Stimulated activated CD8-positive, alpha-beta memory T cell treated with anti-CD3 and anti-CD28 coated beads, Interleukin-4, amount 100 ng/mL, for 1 hour (primary cell): ENCODE data around the gene BTBD17.

ENCODE experiments used
- DNase-seq, 2 donors: peaks; one replicate each; pipeline ENCODE4 v3.0.0-alpha.2; 2020; ENCODE audit warnings: low read depth in 2 of 2, low spot score in 1 of 2

The BTBD17 gene

DNA sequence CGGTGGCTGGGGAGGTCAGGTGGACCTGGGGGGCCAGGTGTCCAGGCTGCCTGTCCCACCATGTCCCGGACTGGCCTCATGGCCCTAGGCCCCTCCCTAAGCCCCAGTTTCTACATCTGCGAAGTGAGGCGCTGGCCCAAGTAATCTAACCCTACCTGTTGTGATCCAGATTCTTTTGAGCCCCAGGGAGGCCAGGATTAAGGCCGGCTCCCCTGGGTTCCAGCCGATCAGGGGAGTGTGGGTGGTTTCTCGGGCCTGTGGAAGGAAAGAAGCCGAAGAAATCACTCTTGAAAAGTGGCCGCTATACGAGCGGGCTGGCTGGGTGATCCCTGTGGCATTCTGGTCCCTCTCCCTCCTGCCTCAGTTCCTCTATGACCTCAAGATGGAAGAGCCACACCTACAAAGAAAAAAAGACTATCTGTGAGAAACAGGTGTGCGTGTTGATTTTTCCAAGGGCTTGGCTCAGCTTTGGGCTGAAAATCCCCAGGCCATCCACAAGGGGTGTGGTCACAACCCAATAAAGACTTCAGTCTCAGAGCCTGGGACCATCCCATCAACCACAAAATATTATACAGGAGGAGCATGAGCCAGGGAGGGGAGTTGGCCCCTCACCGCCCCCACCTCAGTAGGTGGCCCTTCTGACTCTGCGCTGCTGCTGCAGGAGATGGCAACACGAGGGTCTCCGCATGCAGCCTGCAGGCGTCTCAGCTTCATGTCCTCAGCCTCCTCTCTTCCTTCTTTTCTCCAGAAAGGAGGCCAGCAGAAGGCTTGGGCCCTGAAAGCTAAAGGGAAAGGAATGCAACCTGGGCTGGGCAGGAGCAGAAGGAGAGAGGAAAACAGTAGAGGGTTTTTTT lies 25.9 kb upstream of the BTBD17 start:
- DNase-seq, result no peak

DNA sequence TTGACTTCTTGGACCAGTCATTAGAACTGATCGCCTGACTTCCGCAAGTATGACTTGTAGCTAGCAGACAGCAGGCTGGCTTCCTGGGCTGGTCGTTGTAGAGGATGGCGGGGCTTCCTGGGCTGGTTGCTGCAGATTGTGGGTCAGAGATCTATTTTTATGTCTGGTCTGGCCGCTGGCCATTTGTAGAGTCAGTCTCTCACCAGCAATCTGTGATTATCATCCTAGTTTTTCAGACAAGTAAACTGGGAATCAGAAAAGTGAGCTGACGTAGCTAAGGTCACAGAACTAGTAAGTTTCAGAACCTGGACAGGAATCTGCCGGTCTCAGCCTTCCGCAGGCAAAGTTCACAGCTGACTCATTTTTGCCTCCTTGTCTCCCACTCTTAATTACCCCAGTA lies 24.7 kb upstream of the BTBD17 start:
- no peak for DNase-seq

DNA sequence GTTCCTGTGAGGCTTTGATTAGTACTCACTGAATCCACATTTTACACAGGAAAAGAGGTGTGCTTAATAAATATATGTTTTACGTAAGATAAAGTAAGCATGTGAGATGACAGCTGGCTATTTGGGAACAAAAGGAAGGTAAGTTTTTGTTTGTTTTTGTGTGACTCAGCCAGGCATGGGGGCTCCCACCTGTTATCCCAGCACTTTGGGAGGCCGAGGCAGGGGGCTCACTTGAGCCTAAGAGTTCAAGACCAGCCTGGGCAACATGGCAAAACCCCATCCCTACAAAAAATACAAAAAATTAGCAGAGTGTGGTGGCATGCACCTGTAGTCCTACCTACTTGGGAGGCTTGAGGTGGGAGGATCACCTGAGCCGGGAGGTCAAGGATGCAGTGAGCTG lies 23.5 kb upstream of the BTBD17 start:
- DNase-seq, result no peak

DNA sequence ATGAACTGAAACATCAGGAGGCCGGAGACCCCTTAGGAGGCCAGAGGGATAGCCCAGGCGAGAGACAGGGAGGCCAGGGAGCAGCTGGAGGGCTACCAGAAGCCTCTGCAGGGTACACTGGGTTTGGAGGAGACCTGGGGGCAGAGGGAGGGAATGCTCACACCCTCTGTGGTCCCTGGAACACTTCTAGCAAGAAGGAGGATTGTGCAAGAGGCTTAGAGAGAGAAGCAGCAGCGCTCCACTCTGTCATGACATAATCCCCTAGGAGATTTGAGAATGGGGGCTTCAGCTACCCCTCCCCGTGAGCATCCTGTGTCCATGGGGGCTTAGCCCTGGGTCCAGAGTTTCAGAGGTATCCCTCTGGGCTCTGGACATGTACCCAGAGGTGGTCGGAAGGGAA lies 21.5 kb upstream of the BTBD17 start:
- DNase-seq, result no peak

GRCh38 chr17:74380959-74381808 lies 19.5 kb upstream of the BTBD17 start:
- DNase-seq, result no peak

- no peak for DNase-seq
Measured at GRCh38 chr17:74380086-74380958, 18.7 kb upstream of the BTBD17 start.

DNA sequence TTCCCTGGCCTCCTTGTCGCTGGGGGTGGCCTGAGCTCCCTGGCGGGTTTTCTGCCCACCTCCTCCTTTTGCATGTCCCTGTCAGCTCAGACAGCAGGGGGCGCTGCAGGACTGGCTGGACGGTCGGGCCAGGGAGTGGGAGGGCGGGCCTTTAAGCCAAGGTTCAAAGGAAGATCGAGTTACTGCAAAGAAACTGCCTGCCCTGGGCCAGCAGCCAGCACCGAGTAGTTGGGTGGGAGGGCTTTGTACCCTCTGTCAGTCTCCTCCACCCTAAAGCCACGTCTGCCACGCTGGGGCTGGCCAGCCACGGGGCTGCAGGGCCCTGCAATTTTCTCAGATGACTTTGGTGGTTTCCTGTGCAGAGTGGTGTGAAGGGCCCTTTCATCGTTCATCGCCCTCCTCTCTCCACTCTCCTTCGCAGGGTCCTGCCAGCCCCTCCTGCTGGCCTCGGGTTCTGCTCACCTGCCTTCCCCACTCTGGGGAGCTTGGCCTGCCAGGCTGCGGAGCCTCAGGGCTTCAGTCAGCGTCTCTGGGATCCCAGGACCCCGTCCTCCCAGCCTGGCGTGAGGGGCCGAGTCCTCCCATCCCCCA lies 17.9 kb upstream of the BTBD17 start:
- DNase-seq, result peak; percentile 84 to 86

GRCh38 chr17:74374858-74375257 lies 13.2 kb upstream of the BTBD17 start:
- no peak for DNase-seq

DNA sequence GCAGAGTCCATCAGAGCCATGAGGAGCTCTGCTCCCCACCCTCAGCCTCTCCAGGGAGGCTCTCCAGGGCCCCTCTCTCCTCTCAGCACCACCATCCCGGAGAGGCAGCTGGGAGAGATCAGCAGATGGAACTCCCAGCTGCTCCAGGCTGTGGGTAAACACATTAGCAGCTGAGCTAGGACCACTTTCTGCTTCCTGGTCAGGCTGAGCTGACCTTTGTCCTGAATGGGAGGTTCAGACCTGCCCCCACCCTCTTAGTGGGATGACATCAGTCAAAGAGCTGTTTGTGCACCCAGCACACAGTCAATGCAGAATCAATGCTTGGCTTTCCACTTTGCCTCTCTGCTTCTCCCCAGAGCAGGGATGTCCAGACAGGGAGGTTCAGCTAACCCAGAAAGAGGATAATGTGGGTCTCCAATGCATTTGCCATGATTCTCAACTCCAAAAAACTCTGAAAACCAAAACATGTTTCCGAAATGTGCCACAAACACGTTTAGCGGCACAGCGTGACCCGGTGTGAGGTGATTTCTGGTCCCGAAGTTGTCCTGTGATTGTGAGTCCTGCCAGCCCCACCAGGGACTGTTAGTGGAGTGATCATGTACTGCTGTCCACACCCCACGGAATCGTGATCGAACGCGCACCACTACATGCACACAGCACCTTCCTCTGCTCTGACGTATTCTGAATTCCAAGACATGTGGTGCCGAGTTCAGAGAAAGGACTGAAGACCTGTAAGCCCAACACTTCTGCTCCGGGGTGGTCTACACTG lies 12.4 kb upstream of the BTBD17 start:
- DNase-seq, result no peak

- no peak for DNase-seq
Measured at GRCh38 chr17:74372426-74372825, 10.8 kb upstream of the BTBD17 start.

DNA sequence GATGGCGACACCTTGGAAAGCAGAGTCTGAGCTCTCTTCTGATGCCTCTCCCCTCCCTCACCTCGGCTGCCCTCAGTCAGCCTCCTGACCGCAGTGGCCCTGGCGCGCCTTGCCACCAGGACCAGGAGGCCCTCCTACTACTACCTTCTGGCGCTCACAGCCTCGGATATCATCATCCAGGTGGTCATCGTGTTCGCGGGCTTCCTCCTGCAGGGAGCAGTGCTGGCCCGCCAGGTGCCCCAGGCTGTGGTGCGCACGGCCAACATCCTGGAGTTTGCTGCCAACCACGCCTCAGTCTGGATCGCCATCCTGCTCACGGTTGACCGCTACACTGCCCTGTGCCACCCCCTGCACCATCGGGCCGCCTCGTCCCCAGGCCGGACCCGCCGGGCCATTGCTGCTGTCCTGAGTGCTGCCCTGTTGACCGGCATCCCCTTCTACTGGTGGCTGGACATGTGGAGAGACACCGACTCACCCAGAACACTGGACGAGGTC lies 10.0 kb upstream of the BTBD17 start:
- no peak for DNase-seq

DNA sequence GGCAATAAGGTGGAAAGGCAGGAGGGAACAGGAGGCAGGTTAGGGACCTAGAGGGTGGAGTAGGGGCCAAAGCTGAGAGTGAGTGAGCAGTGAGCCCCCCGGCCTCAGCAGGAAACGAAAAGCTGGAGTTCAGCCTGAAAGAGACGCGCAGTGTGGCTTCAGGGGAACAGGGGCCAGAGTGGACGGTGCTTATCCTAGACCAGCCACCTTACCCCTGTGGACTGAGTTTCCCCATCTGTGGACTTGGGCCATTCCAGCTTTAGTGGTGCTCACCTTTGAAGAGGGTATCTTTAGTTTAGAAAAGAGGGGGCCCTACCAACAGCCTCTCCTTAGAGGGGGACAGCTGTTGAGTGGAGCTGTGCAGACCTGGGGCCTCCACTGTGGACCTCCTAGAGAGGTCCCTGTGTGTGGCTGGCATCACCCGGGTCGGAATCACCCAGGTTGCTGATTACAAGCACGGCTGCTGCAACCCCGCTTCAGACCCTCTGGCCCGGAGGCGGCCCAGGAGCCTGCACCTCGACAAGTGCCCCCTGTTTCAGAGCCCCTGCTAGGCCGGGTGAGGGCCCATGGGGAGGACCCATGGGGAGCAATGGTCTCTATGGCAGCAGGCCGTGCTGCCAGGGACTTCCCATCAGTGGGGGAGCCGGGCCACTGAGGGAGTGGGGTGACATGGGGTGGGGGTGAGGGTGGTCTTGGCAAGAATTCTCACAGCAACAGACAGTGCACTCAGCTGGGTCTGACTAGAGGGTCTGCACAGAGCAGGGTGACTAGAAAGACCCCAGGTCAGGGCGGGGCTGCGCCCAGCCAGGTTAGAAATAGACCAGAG lies 8.2 kb upstream of the BTBD17 start:
- DNase-seq, result no peak

GRCh38 chr17:74369221-74369620 lies 7.6 kb upstream of the BTBD17 start:
- peak; percentile 33 for DNase-seq

DNA sequence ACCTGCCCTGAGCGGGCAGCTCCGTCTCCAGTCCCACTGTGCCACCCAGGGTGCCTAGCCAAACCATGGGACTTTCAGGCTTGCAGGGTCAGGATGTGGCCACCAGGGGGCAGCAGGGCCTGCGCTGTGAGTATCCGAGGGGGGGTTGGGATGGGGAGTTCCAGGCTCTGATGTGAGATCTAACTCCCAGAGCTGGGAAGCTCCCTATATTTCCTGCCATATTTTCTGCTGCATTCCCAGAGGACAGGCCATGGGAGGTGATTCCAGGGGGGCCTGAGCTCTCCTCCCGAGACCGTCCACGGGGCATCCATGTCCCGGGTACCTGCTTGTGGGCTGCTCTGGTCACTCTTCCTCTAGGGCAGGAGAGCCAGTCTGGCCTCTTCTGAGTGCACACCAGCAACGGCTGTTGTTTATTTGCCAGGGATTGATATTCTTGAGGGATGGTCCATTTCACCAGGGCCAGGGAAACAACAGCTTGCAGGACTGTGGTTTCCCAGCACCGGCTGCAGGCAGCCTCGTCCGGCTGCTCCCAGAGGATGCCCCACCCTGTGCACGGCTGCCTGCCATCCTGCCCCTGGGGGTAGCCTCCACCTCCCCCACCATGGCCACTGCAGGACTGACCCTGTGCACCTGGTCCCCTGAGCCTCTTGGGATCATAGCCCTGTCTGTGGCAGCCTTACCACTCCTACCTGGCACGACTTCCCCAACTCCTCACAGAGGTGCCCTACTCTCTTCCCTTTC lies 6.8 kb upstream of the BTBD17 start:
- DNase-seq, result peak; percentile 33 to 61

DNA sequence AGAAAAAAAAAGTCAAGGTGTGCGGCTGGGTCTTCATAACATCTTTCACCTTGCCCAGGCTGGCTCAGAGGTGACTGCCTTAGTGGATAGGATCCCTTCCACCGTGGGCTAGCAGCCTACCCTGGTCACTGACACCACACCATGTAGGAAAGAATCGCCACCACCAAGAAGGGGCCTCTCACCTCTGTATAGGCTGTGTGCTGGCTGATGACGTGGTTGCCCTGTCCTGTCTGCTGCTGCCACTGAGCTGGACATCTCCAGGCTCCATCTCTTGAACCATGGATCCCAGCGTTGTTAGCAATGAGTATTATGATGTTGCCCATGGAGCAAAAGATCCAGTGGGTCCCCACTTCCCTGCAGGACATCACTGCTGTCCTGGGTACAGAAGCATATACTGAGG lies 5.5 kb upstream of the BTBD17 start, which contains the start of gene GPR142:
Gene GPR142, plus strand, starts transcription at position 301 of the 400 bp plus-strand sequence. CDS start 2,035 bp downstream, outside the sequence.
- DNase-seq, result no peak

- DNase-seq, result no peak
Measured at GRCh38 chr17:74362810-74363498, 1.3 kb upstream of the BTBD17 start.

DNA sequence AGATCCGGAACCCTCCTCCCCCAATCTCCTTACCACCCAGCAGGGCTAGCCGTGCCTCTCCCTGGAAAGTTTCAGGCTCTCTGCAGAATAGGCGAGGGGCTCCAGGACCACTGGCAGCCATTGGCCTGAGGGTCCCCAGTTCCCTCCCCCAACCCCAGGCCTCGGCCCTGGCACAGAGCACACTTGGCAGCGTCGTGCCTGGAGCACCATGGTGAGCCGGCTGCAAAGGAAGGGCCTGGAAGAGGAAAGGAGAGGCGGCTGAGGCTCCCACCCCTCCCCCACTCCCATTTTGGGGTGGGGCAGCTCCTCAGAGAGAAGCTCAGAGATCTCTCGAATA lies 369 bp upstream of the BTBD17 start:
- no peak for DNase-seq

DNA sequence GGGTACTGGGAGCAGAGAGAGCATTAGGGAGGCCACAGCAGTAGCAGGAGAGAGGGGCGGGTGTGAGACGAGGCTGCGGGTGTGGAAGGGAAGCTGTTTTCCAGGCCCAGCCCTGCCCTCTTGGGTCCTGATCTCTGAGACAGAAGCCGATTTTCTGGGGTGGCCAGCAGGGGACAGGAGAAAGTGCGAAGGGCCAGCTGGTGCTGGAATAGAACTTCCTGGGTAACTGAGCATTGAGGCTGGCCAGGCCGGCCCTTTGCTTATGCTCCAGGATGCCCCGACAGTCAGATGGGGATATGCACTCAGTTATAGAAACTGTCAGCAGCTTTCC lies 804 bp downstream of the BTBD17 start:
- no peak for DNase-seq
